Activated CD4-positive, alpha-beta T cell treated with anti-CD3 and anti-CD28 coated beads, Interleukin-2, amount 10 ng/mL, durations not matched to agents 24 days and 14 days (primary cell): ENCODE data around the gene LRRK1. TPM values are rescaled to one million over a fixed set of nuclear protein-coding genes. Genes with fewer than 3 reads are reported as not detected.

Source experiments
- DNase-seq: peaks from one replicate; pipeline ENCODE4 v3.0.0; 2022
- H3K27ac Mint-ChIP-seq: one replicate; pipeline ENCODE4 v1.8.0; 2022; ENCODE audit warnings: mild to moderate bottlenecking, mixed read lengths
- H3K27me3 Mint-ChIP-seq: one replicate; pipeline ENCODE4 v1.8.0; 2022; ENCODE audit warnings: mixed read lengths
- H3K36me3 Mint-ChIP-seq: one replicate; pipeline ENCODE4 v1.8.0; 2022; ENCODE audit warnings: low read depth, mild to moderate bottlenecking, mixed read lengths
- H3K4me1 Mint-ChIP-seq: one replicate; pipeline ENCODE4 v1.8.0; 2021; ENCODE audit warnings: mixed read lengths
- H3K4me3 Mint-ChIP-seq: one replicate; pipeline ENCODE4 v1.8.0; 2022; ENCODE audit warnings: mild to moderate bottlenecking, moderate library complexity, mixed read lengths
- H3K9me3 Mint-ChIP-seq: one replicate; pipeline ENCODE4 v1.8.0; 2021; ENCODE audit warnings: mixed read lengths
- intact Hi-C: fragments of 100-400 bp; cut with micrococcal nuclease; formaldehyde crosslinking; loops from one replicate; pipeline ENCODE4 v1.15.1; 2023
- total RNA-seq: library from RNA; stranded (reverse); gene quantifications from 2 replicates; pipeline ENCODE4 v1.2.3, GENCODE V29; 2022

LRRK1 gene
- total RNA-seq, 1 donor from 2014 or later = 2.1 TPM

DNA sequence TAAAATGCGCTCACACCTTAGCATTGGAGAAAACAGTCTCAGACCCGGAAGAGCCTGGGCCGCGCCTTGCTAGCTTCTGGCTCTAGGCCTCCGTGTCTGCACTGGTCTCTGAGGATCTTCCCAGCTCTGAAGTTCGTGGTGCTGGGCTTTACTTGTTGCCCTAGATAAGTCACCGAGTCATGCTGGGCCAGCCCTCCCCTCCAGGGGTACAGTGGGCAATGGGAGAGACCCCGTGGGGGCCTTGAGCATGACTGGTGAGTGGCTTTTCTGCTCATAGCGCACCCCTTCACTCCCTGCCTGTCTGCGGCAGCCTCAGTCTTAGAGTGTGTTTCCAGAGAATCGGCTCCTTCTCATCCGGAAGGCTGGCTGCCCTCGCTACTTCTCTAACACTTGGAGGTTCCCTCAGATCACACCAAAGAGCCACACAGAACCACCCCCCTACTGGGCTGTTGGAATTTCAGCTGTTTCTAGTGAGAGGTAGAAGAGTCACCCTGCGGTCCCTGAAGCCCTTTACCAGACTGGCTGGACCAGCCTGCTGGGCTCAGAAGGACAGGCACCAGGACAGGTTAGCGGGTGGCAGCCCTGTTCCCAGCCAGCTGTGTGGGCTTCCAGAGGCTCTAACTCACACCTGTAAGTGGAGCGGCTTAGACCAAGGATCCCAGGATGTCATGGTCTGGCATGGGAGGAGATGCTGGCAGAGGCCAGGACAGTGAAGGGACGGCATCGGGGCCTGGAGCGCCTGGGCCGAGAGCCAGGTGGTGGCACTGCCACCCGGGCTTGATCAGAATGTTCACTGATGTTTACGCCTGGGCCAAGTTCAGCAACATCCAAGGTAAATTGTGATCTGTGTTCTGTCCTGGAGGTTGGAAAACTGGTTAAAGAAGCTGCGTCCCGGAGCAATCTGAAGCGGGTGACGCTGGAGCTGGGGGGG lies 21.7 kb upstream of the LRRK1 start:
- peaks cover 7% of the 10 kb centered on the region for H3K27me3 Mint-ChIP-seq
- DNase-seq = no peak
- H3K36me3 Mint-ChIP-seq = no peaks in the 10 kb centered on the region
- H3K27ac Mint-ChIP-seq = no peak overlapping the region
- H3K4me1 Mint-ChIP-seq = no peaks in the 10 kb centered on the region
- no peaks in the 10 kb centered on the region for H3K9me3 Mint-ChIP-seq
- H3K4me3 Mint-ChIP-seq = no peak overlapping the region
- intact Hi-C loops = no loop called here

DNA sequence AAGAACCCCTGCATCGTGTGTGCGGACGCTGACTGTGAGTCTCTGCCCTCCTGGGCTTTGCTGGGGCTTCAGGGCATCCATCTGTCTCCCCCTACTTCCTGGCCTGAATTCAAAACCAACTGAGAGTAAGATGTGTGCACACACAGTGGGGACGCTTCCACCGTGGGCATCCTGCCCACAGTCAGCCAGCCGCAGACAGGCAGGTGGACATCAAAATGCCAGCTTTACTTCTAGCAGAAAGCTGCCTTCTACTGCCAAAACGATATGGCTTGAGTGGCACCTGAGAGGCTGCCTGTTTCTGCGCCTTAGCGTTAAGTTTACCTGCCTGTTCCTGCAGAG lies 21.0 kb upstream of the LRRK1 start:
- no peaks in the 10 kb centered on the region for H3K4me1 Mint-ChIP-seq
- H3K36me3 Mint-ChIP-seq = no peaks in the 10 kb centered on the region
- H3K4me3 Mint-ChIP-seq = no peak overlapping the region
- H3K27me3 Mint-ChIP-seq = peaks cover 8% of the 10 kb centered on the region
- no peak for DNase-seq
- no peaks in the 10 kb centered on the region for H3K9me3 Mint-ChIP-seq
- no peak overlapping the region for H3K27ac Mint-ChIP-seq
- intact Hi-C loops = no loop called here

DNA sequence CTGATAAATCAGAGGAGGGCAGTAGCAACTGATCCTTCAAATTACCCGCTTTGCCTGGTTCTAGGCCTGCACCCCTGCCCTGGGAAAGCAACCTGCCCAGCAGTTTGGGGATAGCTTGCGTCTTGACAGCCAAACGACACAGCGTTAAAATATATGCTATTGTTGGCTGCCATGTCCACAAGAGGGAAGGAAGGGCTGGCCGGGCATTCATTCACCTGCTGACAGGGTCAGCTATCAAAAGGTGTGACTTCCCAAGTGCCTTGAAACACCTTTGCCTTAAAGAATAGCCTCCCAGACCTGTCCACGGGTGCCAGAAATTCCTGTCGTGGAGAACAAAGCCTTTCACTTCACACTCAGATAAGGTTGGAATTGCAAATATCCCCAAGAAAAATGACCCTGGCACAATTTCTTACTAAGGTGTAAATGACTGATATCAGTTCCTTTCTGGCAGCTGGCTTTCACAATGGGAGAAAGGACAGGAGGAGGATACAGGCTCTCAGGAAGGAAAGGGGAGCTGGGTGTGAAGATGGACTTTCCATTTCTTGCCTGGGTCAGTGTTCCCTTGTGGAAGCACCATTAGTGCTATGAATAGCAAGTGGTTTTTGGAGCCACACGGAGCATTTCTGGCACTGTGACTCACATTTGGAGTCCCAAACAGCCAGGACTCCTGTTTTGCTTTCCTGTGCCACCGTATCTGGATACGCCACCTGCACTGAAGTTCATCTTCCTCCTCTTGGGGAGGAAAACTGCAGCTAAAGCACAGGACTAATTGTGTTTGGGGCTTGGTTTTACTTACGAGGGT lies 20.3 kb upstream of the LRRK1 start:
- no peaks in the 10 kb centered on the region for H3K36me3 Mint-ChIP-seq
- peaks cover 9% of the 10 kb centered on the region for H3K27me3 Mint-ChIP-seq
- DNase-seq = no peak
- H3K4me1 Mint-ChIP-seq = no peaks in the 10 kb centered on the region
- no peak overlapping the region for H3K27ac Mint-ChIP-seq
- no peak overlapping the region for H3K4me3 Mint-ChIP-seq
- no peaks in the 10 kb centered on the region for H3K9me3 Mint-ChIP-seq
- intact Hi-C loops = no loop called here

DNA sequence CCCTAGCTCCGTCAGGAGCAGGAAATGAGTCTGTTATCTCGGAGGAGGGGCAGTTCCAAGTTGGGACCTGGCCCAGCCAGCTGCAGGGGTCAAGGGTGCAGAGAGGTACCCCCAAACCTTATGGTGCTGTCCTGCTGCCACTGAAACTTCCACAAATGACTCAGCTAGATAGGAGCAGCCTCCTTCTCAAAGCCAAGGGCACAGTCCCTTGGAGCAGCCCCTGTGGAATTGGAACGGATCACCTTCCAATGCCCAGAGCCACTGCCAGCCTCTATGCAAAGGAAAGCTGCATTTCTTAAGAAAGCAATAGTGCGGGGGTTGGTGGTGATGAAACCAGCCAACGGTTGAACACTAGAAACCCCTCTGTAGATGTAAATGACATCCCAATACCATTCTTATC lies 19.6 kb upstream of the LRRK1 start:
- Mint-ChIP-seq H3K27ac (no peak overlapping the region), H3K4me1 (no peaks in the 10 kb centered on the region), H3K4me3 (no peak overlapping the region), H3K36me3 (no peaks in the 10 kb centered on the region), H3K9me3 (no peaks in the 10 kb centered on the region), H3K27me3 (peaks cover 14% of the 10 kb centered on the region)
- intact Hi-C loops = no loop called here
- DNase-seq = no peak

DNA sequence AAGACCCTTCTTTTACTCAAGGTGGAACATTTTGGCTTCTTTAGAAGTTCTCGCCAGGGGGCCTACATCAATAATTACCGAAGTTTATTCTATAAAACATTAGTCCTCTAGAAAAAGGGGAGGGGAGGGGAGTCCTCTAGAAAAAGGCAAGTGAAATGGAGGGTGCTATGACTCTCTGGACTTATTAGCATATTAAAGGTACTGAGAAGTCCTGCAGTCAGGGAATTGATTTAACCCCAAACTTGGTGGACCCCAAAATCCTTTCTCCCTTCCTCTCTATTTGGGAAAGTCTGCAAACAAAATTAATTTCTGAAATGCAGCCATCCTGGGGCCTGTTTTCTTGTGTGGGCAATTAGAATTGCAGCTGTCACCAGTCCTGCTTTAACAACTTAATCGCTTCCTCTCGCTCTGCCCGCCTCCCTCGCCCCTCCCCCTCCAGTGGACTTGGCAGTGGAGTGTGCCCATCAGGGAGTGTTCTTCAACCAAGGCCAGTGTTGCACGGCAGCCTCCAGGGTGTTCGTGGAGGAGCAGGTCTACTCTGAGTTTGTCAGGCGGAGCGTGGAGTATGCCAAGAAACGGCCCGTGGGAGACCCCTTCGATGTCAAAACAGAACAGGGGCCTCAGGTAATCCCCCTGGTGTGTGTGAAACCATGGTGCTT lies 18.9 kb upstream of the LRRK1 start:
- H3K9me3 Mint-ChIP-seq = no peaks in the 10 kb centered on the region
- no peak for DNase-seq
- intact Hi-C loops = no loop called here
- H3K4me3 Mint-ChIP-seq = no peak overlapping the region
- no peak overlapping the region for H3K27ac Mint-ChIP-seq
- peaks cover 15% of the 10 kb centered on the region for H3K27me3 Mint-ChIP-seq
- no peaks in the 10 kb centered on the region for H3K36me3 Mint-ChIP-seq
- H3K4me1 Mint-ChIP-seq = no peaks in the 10 kb centered on the region

DNA sequence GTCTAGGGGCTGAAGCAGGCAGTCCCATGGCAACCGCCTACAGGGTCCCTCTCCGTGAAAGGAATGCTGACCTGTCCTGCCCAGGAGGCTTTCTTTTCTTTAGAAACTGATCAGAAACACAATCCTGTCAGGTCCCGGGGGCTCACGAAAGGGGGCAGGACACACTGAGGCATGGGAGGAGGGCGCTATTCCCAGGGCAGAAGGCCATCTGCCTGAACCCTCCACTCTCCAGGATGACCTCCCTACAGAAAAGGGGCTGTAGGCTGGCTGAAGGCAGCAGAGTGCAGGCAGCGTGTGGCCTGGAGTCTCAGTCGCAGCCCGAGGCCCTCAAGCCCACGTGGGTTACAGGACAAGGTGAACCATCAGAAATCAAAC lies 18.4 kb upstream of the LRRK1 start:
- Mint-ChIP-seq H3K36me3 (no peaks in the 10 kb centered on the region), H3K9me3 (no peaks in the 10 kb centered on the region), H3K4me1 (no peaks in the 10 kb centered on the region), H3K4me3 (no peak overlapping the region), H3K27me3 (peaks cover 16% of the 10 kb centered on the region), H3K27ac (no peak overlapping the region)
- DNase-seq = no peak
- intact Hi-C loops = no loop called here

DNA sequence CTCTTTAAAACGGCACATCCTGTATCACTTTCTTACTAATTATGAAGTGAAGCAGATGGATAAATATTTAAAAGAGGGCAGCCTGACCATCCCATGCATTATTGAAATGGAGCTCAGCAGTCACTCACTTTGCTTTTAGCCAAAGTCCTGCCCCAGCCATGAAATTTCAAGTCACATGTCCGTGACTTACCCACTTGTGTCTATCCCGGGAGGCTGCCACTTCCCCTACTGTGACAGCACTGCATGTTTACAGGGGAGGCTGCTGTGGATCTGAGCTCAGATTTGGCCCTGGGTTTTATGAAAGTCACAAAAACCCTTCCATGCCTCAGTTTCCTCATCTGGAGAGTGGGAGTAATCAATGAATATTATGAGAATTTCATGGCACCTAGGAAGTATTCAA lies 17.9 kb upstream of the LRRK1 start:
- no peaks in the 10 kb centered on the region for H3K4me1 Mint-ChIP-seq

DNA sequence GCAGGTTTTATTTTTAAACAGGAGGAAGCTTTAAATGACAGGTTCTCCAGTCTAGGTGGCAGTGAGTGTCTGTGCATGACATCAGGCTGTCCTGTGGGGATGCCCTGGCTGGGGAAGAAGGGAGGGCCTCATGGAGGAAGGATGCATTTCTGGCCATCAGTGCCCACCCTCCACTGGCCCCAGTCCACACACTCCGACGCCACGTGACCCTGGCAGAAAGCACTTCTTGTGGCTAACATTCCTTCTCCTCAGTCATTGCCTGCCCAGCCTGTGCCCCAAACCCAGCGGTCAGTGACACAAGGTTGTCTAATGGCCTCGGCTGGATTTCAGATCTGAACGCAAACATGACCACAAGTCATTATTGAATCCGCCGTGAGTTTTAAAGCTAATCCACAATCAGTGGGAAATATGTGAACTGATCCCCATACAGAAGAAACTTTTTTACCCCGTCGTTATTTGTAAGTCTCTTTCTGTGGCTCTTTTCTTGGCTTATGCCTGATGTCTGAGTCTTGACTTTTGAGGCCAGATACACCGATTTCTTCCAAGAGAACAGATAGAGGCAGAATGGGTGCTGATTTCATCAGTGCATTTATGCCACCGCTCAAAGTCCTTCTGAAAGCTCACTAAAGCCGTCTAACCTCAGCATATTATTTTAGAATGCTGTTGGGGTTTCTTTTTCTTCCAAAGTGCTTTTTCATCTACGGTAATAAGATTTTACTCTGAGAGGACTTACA lies 17.3 kb upstream of the LRRK1 start:
- Mint-ChIP-seq H3K9me3 (no peaks in the 10 kb centered on the region), H3K27ac (no peak overlapping the region), H3K4me1 (no peaks in the 10 kb centered on the region), H3K36me3 (no peaks in the 10 kb centered on the region), H3K4me3 (no peak overlapping the region), H3K27me3 (peaks cover 19% of the 10 kb centered on the region)
- no peak for DNase-seq
- intact Hi-C loops = no loop called here

More for the DNA sequence above, 17.9 kb upstream of the LRRK1 start:
- intact Hi-C loops = no loop called here
- Mint-ChIP-seq H3K4me3 (no peak overlapping the region), H3K9me3 (no peaks in the 10 kb centered on the region), H3K27ac (no peak overlapping the region), H3K36me3 (no peaks in the 10 kb centered on the region), H3K27me3 (peaks cover 18% of the 10 kb centered on the region)
- no peak for DNase-seq

DNA sequence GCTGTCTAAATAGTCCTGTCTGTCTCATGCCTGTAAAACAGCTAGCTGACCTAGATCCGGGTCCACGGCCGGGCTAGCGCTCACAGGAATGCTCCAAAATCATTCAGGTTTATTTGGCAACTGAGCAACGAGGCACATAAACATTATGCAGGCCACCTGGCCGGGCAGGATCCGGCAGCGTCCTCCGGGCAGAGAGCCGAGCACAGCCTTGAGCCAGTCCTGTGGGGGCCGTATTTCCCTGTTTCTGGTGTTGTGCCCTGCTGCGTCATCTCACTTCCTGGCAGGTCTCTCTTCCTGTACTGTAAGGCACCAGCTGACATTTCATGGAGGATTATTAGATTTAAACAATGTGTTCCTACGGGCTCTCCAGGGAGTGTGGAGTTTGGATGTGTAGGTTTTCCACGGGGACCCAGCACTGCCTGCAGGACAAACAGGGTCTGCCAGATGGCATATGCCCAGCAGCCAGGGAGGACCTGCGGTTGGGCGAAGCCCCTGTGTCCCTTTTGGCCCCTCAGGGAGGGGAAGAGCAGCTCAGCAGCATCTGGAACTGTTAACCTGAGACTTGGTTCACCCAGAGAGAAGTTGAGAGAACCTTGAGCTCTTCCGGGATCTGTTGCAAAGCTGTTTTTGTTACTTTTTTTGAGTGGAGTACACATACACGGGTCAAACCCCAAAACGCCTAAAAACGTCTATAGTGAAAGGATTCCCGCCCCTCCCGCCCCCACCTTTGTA lies 16.6 kb upstream of the LRRK1 start:
- Mint-ChIP-seq H3K27me3 (peaks cover 21% of the 10 kb centered on the region), H3K36me3 (no peaks in the 10 kb centered on the region), H3K4me1 (no peaks in the 10 kb centered on the region), H3K4me3 (no peak overlapping the region), H3K27ac (no peak overlapping the region), H3K9me3 (no peaks in the 10 kb centered on the region)
- intact Hi-C loops = no loop called here
- no peak for DNase-seq

DNA sequence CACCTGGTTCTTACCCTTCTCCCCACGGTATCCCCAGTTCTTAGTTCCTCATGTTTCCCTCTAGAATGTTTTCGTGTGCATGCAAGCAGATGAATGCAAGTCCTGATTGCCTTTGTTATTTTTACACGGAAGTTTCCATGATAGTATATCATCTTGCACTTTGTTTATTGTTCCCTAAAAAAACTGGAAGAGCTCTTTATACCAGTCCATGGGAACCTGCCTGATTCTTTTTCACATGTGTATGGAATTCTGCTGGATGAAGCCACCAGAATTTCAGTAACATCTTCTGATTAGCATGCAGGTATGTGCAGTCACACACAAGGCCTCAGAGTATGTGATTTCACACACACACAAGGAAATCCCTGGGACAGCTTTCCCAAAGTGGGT lies 16.0 kb upstream of the LRRK1 start:
- Mint-ChIP-seq H3K9me3 (no peaks in the 10 kb centered on the region), H3K27ac (no peak overlapping the region), H3K4me3 (no peak overlapping the region), H3K27me3 (peaks cover 21% of the 10 kb centered on the region), H3K36me3 (no peaks in the 10 kb centered on the region), H3K4me1 (no peaks in the 10 kb centered on the region)
- intact Hi-C loops = no loop called here
- no peak for DNase-seq

DNA sequence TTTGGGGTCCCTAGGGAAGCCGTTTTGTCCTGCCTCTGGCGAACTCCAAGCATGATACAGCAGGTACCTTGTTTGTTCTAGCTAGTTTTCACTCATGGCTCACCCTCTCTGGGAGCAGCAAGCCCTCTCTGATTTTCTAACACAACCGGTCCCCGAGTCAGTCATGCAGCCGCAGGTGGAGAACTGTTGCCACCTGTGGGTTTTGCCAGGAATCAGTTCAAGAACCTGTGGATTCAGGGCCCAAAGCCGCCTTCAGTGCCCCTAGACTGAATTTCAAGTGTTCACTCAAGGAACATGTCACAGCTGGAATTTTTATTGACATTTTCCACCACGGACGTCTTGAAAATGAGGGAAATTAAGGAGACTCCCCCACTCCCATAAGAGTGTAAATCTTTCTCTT lies 13.3 kb upstream of the LRRK1 start:
- intact Hi-C loops = no loop called here
- Mint-ChIP-seq H3K27ac (no peak overlapping the region), H3K9me3 (no peaks in the 10 kb centered on the region), H3K4me1 (no peaks in the 10 kb centered on the region), H3K4me3 (no peak overlapping the region), H3K36me3 (no peaks in the 10 kb centered on the region), H3K27me3 (peaks cover 21% of the 10 kb centered on the region)
- DNase-seq = no peak

DNA sequence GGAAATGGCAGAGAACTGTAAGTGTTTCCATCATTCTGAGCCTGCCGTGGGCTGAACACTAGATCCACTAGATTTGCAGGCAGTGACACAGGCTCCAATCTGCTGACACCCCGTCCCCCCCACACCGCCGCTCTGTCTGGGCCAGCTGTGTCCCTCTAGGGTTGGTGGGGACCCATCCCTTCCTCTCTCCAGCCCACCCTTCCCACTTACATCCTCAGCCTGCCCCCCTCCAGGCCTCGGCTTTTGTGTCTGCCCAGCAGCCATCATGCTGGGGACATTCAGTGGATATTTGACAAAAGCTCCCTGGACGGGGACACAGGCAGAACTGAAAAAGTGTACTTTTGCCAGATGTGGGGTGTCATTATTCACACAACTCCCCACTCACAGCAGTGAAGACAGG lies 10.7 kb upstream of the LRRK1 start:
- no peaks in the 10 kb centered on the region for H3K9me3 Mint-ChIP-seq
- DNase-seq = no peak
- H3K27me3 Mint-ChIP-seq = peaks cover 23% of the 10 kb centered on the region
- H3K4me3 Mint-ChIP-seq = no peak overlapping the region
- no peaks in the 10 kb centered on the region for H3K4me1 Mint-ChIP-seq
- H3K27ac Mint-ChIP-seq = no peak overlapping the region
- intact Hi-C loops = no loop called here
- no peaks in the 10 kb centered on the region for H3K36me3 Mint-ChIP-seq

DNA sequence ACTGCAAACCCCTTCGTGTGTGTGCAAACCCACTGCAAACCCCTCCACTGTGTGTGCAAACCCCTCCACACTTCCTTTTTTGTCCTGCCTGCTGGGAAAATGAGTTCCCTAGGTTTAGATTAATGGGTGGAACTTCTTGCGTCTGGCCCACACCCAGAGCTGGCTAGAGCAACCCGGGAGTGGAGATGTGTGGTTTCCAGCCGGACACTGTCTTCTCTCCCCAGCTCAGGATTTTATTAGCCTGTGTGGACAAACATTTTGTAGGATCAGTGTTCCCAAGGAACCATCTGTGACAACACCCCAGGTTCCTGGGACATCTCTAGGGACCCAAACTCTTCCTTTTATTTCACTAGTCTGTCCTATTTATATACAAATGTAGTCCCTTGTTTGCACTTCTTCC lies 9.6 kb upstream of the LRRK1 start:
- no peaks in the 10 kb centered on the region for H3K36me3 Mint-ChIP-seq
- no peak overlapping the region for H3K27ac Mint-ChIP-seq
- no peaks in the 10 kb centered on the region for H3K9me3 Mint-ChIP-seq
- no peaks in the 10 kb centered on the region for H3K4me1 Mint-ChIP-seq
- peaks cover 26% of the 10 kb centered on the region for H3K27me3 Mint-ChIP-seq
- no peak for DNase-seq
- H3K4me3 Mint-ChIP-seq = no peak overlapping the region
- intact Hi-C loops = no loop called here
